HG02623 (cell line): ENCODE measurements around the gene FLG.
"Not testable (repeated sequence)": the region's sequence is repeated elsewhere in the genome, so short reads cannot be mapped to it uniquely, and the experiment has no call there.

Source experiments
- ATAC-seq: cut with Tn5 transposase; IDR thresholded peaks from one replicate; pipeline ENCODE4 v1.9.1; 2021; ENCODE audit warnings: moderate library complexity; ENCODE audit not compliant: unreplicated experiment

FLG gene

DNA sequence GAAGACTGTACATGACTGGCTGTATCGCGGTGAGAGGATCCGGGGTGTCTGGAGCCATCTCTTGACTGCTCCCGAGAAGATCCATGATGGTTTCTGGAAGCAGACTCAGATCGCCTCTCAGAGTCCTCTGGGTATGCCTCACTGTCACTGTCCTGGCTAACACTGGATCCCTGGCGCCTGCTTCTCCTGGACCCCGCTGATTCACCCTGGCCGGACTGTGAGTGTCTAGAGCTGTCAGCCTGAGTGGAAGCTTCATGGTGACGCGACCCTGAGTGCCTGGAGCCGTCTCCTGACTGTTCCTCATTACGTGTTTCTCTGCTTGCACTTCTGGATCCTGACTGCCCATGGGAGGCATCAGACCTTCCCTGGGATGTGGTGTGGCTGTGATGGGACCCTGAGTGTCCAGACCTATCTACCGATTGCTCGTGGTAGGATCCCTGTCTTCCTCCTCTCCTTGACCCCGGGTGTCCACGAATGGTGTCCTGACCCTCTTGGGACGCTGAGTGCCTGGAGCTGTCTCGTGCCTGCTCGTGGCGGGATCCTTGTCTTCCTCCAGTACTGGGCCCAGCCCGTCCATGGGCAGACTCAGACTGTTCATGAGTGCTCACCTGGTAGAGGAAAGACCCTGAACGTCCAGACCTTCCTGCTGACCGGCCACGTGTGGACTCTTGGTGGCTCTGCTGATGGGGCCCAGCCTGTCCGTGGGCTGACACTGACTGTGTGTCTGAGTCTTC, 21.7 kb downstream of the FLG start:
- not testable (repeated sequence) for ATAC-seq

- not testable (repeated sequence) for ATAC-seq
Measured at GRCh38 chr1:152256394-152256793, 68.6 kb downstream of the FLG start.
